Myocyte (in vitro differentiated cells): ENCODE results near the gene FAM53C. TPM values are rescaled to one million over a fixed set of nuclear protein-coding genes. Genes with fewer than 3 reads are reported as not detected.
"Not testable (repeated sequence)": the region's sequence is repeated elsewhere in the genome, so short reads cannot be mapped to it uniquely, and the experiment has no call there.

Experiments
- DNase-seq: peaks from one replicate; pipeline ENCODE4 v3.0.0-alpha.2; 2012; ENCODE audit warnings: low read depth
- polyA plus RNA-seq: library from polyadenylated mRNA; unstranded; fragments of >200 nt; gene quantifications from one replicate; pipeline ENCODE4 v1.2.1, GENCODE V29; 2012; ENCODE audit warnings: missing spikeins
- total RNA-seq: library from RNA; depleted of rRNA; stranded (reverse); fragments of >200 nt; gene quantifications from 2 replicates; pipeline ENCODE4 v1.2.3, GENCODE V29; 2014

FAM53C gene
- total RNA-seq, result 35.2 and 38.7 TPM in 2 replicates
- polyA plus RNA-seq, result 31.4 TPM

DNA sequence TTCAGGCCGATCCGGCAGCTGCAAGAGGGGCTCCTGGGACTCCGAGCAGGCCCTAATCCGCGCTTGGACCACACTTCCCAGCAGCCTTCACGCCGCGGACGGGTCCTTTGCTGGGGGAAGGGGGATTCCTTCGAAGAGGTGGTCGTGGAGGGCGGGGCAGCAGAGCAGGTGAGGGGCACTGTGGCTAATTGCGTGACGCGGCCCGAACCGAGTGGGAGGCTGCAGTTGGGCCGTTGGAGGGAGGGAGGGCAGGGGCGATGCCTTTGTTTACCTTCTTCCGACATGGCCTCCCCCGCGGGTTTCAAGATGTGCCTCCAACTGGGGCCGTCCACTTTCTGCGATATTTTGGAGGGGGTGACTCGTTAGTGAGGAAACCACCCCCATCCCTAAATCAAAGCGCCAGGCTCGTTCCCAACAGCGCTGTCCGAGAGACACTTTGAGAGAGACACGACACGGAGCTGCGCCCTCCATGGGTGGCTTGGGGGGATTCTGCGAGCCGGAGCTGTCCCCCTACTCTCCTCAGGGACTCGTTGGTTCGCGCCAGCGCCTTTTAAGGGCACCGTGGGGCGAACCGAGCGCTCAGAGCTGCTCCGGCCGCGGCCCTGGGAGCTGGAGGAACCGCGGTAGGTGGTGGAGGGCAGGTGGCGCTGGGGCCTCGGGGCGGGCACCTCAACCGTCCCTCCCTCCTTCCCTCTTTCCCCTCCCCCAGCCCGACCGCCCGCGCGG, at the start of gene FAM53C:
Gene FAM53C, plus strand, starts transcription at position 582 of the 726 bp plus-strand sequence. CDS start 3,070 bp downstream, outside the sequence.
- peak; percentile 96 for DNase-seq

GRCh38 chr5:138289296-138289695, 48.8 kb upstream of the FAM53C start:
- no peak for DNase-seq

DNA sequence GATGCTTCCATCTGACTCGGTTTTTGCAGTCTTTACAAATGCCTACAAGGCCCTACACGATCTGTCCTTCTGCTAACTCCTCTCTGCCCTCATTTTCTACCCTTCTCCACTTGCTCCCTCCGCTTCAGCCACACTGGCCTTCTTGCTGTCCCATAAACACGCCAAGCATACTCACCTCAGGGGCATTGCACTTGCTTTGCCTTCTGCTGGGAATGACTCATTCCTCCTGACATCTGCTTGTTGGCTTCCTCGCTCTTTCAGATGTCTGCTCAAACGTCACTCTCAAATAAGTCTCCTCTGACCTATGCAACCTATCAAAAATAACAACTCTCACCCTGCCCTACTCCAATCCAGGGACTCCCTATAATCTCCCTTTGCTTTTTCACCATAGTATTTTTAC, 34.7 kb upstream of the FAM53C start:
- DNase-seq, result peak; percentile 37

- peak; percentile 83 for DNase-seq
These were observed 32.3 kb upstream of the FAM53C start for GRCh38 chr5:138305797-138306196.

- DNase-seq, result no peak
These were observed 22.3 kb upstream of the FAM53C start for GRCh38 chr5:138315751-138316278.

GRCh38 chr5:138316355-138316754, 21.7 kb upstream of the FAM53C start:
- DNase-seq, result no peak

- not testable (repeated sequence) for DNase-seq
These were observed 19.9 kb upstream of the FAM53C start for GRCh38 chr5:138318211-138318610.

DNA sequence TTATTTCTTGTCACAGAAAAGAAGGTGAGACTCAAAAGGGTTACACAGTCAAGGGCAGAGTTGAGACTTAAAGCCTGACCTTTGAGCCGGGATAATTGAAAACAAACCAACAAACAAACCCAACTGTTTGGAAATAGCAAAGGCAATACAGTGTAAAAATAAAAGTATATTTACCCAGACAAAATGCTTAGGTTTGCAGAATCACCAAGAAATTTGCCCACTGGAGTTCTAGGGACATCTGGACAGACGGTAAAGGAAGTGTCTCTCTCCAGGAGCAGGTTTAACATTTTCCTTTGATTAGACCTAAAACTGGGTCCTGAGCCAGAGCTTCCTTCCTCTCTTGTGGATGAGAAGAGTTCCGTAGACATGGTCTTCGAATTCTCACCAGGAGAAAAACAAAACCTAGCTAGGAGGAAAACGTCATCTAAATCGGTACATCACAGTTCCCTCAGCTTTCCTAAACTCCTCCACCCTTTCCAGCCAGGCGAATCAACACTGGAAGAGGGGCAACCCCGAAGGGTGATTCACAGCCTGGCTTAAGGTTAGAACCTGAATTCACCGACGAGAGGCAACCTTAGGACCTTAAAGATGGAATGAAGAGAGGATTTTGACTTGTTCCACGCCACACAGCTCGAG, 7.1 kb upstream of the FAM53C start:
- DNase-seq, result no peak

- peak; percentile 100 for DNase-seq
These were observed 6.4 kb upstream of the FAM53C start, which contains the start of gene CDC25C for GRCh38 chr5:138331449-138332368. Gene CDC25C (minus strand): TSS chr5:138331804. CDS start chr5:138331180, 624 bp downstream.

DNA sequence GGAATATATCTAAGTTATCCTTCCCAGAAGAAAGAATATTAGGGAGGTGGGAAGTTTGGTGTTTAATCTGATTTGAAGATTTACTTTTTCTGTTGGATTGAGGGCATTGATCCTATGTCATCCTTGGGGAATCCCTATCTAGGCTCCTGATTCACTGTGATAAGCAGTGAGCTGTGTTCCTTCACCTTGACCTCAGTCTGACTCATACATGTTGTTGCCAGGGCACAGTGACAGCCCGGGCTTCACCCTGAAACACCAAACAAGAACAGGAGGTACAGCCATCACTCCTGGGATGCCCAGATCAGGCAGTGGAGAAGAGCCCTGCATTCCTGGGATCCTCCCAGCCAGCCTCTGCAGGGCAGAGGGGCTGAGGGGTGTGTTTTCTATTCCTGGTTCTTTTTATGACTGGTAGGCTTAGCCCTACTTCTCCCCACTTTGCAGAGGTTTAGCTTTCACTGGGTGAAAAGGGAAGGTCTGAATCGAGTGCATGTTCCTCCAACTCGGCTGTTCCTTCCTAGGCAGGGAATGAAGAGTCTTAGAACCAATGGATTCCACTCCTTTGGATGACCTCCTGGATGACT, 3.1 kb upstream of the FAM53C start:
- DNase-seq, result no peak

DNA sequence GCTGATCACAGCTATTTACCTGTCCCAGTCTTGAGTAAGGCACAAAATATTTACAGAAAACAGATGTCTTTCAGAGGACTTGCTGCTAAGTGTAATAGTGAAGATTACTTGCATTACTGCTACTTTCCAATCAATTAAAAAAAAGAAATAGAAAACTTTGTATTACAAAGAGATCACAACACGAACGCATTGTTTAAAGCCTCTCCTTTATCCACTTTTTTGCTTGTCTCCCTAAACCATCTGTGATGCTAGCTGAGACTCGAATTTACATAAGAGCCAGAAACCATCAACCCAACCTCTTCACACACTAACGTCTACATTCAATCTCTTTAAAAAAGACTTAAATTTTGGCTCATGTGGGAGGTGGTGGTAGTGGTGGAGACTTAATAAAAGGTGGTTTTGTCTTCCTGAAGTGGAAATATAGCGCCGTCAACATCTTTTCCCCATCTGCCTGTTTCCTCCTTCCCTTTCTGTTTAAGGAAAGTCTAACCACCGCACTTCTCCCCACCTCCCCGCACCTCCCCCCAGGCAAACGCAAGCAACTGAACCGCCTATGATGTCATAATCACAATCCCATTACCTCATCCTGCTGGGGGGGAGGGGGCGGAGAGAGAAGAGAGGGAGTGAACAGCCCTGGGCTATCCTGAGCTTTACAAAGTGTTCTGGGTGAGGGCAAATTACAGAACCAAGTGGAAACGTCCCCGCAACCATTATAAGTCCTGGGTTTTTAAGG, 948 bp upstream of the FAM53C start:
- DNase-seq, result no peak

DNA sequence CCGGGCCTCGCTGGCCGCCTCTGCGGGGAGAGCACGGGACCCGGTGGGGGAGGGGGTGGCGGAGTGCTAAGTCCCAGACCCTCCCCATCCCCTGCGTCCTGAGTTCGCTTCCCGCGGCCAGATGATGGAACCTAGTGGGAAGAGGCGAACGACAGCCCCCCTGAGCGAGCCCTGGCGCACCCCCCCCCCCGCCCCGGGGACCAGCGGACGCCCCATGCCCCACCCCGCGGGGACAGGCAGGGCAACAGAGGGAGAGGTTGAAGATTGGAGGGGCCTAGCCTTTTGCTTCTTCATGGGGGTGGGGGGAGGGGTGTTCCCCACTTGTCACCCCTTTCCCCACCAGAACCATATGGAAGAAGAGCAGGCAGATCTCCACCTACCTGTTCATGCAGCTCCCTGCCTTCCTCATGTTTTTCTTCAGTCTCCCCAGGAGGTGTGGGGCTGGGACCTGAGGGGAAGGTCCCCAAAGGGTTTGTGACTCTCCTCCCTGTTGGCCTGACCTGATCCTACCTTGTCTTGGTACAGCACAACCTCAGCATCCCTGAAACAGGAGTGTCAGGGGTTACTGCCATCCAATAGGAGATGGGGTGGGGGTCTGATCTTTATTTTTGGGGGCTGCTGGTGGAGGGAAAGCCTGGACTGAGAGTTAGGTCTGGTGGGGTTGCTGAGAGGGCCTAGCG, 485 bp downstream of the FAM53C start:
- no peak for DNase-seq

- DNase-seq, result peak; percentile 26
These were observed 1.0 kb downstream of the FAM53C start for GRCh38 chr5:138339091-138339456.

DNA sequence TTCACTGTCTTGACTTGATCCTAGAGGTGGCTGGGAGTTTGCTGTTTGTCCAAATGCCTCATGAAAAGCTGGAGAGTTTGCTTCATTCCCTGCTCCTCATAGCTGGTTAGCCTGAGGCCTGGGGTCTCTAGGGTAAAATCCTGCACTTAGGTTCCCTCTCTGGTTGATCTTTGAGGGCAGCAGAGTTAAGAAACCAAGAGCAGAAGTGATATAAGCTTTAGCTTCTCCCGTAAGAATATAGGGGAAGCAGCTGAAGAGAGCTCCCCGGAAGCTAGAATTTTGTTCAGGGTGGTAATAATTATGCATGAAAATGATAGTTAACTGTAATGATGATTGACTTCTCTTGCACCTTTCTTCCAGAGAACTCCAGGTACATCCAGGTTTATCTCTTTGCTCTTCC, 1.4 kb downstream of the FAM53C start:
- DNase-seq, result no peak

- DNase-seq, result no peak
These were observed 1.9 kb downstream of the FAM53C start for GRCh38 chr5:138340008-138340407.

GRCh38 chr5:138344887-138345622, 7.0 kb downstream of the FAM53C start:
- no peak for DNase-seq

- no peak for DNase-seq
These were observed 8.8 kb downstream of the FAM53C start for GRCh38 chr5:138346889-138347288.

- peak; percentile 44 for DNase-seq
These were observed 11.9 kb downstream of the FAM53C start for GRCh38 chr5:138349852-138350562.

- DNase-seq, result no peak
These were observed 12.5 kb downstream of the FAM53C start for GRCh38 chr5:138350563-138350890.
